ENCODE data around the gene ZNF570.
A peak's percentile ranks its signal among the peaks of the same experiment; 100 is the strongest.

ZNF570 gene

GRCh38 chr19:37468961-37469777, at the start of gene ZNF570:
Gene ZNF570 (plus strand): TSS chr19:37469356. CDS start chr19:37470355, 999 bp downstream.
- DNase-seq = peak; percentile 80 to 81

GRCh38 chr19:37452500-37453245, 16.5 kb upstream of the ZNF570 start:
- DNase-seq = no peak

- no peak for DNase-seq
These were observed 2.8 kb upstream of the ZNF570 start for GRCh38 chr19:37466277-37466797.

GRCh38 chr19:37466798-37467607, 2.2 kb upstream of the ZNF570 start, which contains the start of gene ZNF569:
Gene ZNF569 (minus strand): TSS chr19:37467444. CDS start chr19:37444921, 22,523 bp downstream.
- DNase-seq = peak; percentile 75 to 83

- no peak for DNase-seq
These were observed 1.5 kb upstream of the ZNF570 start for GRCh38 chr19:37467608-37468090.

GRCh38 chr19:37470216-37470615, 1.1 kb downstream of the ZNF570 start:
- no peak for DNase-seq

GRCh38 chr19:37472165-37472564, 3.0 kb downstream of the ZNF570 start:
- DNase-seq = no peak

- no peak for DNase-seq
These were observed 15.4 kb downstream of the ZNF570 start for GRCh38 chr19:37484406-37485168.

- DNase-seq = no peak
These were observed 23.1 kb downstream of the ZNF570 start for GRCh38 chr19:37492213-37492612.

- peak in 1 of 2 donors; percentile 11 for DNase-seq
These were observed 36.8 kb downstream of the ZNF570 start for GRCh38 chr19:37505958-37506386.

- no peak for DNase-seq
These were observed 37.4 kb downstream of the ZNF570 start, which contains the start of gene ZNF793 for GRCh38 chr19:37506387-37507166. Gene ZNF793 (plus strand): TSS chr19:37506939. CDS start chr19:37523440, 16,501 bp downstream.

GRCh38 chr19:37507167-37507464, 38.0 kb downstream of the ZNF570 start:
- DNase-seq = no peak

GRCh38 chr19:37511186-37511585, 42.0 kb downstream of the ZNF570 start:
- no peak for DNase-seq

GRCh38 chr19:37511821-37512220, 42.7 kb downstream of the ZNF570 start:
- DNase-seq = no peak

- no peak for DNase-seq
These were observed 44.2 kb downstream of the ZNF570 start for GRCh38 chr19:37513397-37513796.

- DNase-seq = no peak
These were observed 50.7 kb downstream of the ZNF570 start for GRCh38 chr19:37519890-37520289.

- DNase-seq = no peak
These were observed 68.3 kb downstream of the ZNF570 start for GRCh38 chr19:37537391-37537947.
